Transverse colon (tissue), 4 donors: ENCODE measurements around the gene CASKIN2. TPM values are rescaled to one million over a fixed set of nuclear protein-coding genes. Genes with fewer than 3 reads are reported as not detected.

Experiments
- DNase-seq: peaks from one replicate; pipeline ENCODE4 v3.0.0-alpha.2; 2019
- H3K27ac ChIP-seq, 4 donors: fragments of 200-600 bp; sonication (generic); 2 replicates each; pipeline ENCODE4 v1.5.1; 2016 to 2018; ENCODE audit warnings: inconsistent platforms in 4 of 4
- H3K27me3 ChIP-seq: fragments of 200-600 bp; sonication (generic); 2 replicates; pipeline ENCODE4 v1.5.1; 2017; ENCODE audit warnings: inconsistent platforms
- H3K36me3 ChIP-seq, 4 donors: fragments of 200-600 bp; sonication (generic); 2 replicates each; pipeline ENCODE4 v1.5.1; 2017 to 2019; ENCODE audit warnings: inconsistent platforms in 4 of 4
- H3K4me1 ChIP-seq, 4 donors: fragments of 200-600 bp; sonication (generic); 2 replicates each; pipeline ENCODE4 v1.5.1; 2017 to 2020; ENCODE audit warnings: inconsistent platforms in 4 of 4
- H3K4me3 ChIP-seq, 4 donors: fragments of 200-600 bp; sonication (generic); 1 replicate in 1 of 4; 2 replicates in 3 of 4; pipeline versions ENCODE4 v1.5.1 to v1.6.1; 2017 to 2019; ENCODE audit warnings: inconsistent platforms in 4 of 4
- H3K9me3 ChIP-seq, 2 donors: fragments of 200-600 bp; sonication (generic); 2 replicates each; pipeline ENCODE4 v1.5.1; 2017 to 2019; ENCODE audit warnings: inconsistent platforms in 2 of 2
- EP300 ChIP-seq: sonication (generic); formaldehyde crosslinking; IDR thresholded peaks from one replicate; pipeline ENCODE4 v1.6.1; 2017; ENCODE audit warnings: antibody characterized with exemption, low read depth
- POLR2A ChIP-seq: fragments of 450-650 bp; IDR thresholded peaks from one replicate; pipeline ENCODE4 v1.6.1; 2016; ENCODE audit warnings: antibody characterized with exemption, mild to moderate bottlenecking, moderate library complexity
- POLR2AphosphoS5 ChIP-seq, 3 donors: sonication (generic); formaldehyde crosslinking; IDR thresholded peaks; one replicate each; pipeline ENCODE4 v1.6.1; 2016; ENCODE audit warnings: antibody characterized with exemption in 3 of 3
- WGBS, 2 donors: methylation state at CpG; one replicate each; pipeline ENCODE4 v1.1.5; 2018; ENCODE audit warnings: low coverage in 1 of 2; 5-methylcytosine and 5-hydroxymethylcytosine counted together
- in situ Hi-C, 4 donors: fragments of 200-750 bp; cut with MboI; loops; one replicate each; pipeline versions ENCODE4 v1.15.0 to v1.15.1; 2017; ENCODE audit warnings: low sequenced_read_pairs in 3 of 4, low pct_ligation_motif_present in 1 of 4, low pct_unique_long_range_greater_than_20kb in 1 of 4
- intact Hi-C: fragments of 100-400 bp; cut with DNase I; formaldehyde crosslinking; loops from one replicate; pipeline ENCODE4 v1.15.1; 2023; ENCODE audit warnings: low total_unique reads
- total RNA-seq, 4 donors: library from RNA; depleted of rRNA; stranded (reverse); fragments of >200 nt; gene quantifications; one replicate each; pipeline ENCODE4 v1.1.0, GENCODE V29; 2016
- TF ChIP-seq, protein P1 (sequence below), 5 experiments: fragments of 200-600 bp in 3 of 5; fragments of 450-650 bp in 2 of 5; sonication (generic) in 3 of 5; IDR thresholded peaks; 1 replicate in 2 of 5; 2 replicates in 3 of 5; pipeline ENCODE4 v1.5.1; 2016 to 2017; ENCODE audit warnings: antibody characterized with exemption in 5 of 5, inconsistent platforms in 3 of 5, mild to moderate bottlenecking in 2 of 5, moderate library complexity in 1 of 5

The CASKIN2 gene
- total RNA-seq, 4 donors from 2014 or later: 16.5 to 128 (median 24.8) TPM

DNA sequence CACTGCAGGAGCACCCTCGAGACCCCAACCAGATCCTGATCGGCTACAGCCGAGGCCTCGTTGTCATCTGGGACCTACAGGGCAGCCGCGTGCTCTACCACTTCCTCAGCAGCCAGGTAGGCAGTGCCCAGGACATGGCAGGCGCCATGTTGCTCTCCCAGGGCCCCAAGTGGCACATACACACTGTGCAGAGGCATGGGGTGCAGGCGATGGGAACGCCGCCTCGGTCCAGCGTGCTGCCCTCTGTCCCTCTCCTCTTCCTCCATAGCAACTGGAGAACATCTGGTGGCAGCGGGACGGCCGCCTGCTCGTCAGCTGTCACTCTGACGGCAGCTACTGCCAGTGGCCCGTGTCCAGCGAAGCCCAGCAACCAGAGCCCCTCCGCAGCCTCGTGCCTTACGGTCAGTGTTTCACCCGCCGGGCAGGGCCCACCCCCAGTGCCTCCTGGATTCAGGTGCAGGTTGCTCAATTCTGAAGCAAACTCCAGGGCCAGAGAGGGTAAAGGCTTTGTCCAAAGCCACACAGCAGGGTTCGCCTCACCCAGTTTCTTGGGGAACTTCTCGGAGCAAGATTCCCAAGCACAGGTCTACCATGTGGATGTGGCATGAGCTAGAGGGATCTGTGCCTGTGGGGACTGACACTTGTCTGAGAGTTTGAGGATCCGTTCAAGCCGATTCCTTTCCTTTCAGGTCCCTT is 47.9 kb upstream of the CASKIN2 start:
- in situ Hi-C loops: no loop called here

DNA sequence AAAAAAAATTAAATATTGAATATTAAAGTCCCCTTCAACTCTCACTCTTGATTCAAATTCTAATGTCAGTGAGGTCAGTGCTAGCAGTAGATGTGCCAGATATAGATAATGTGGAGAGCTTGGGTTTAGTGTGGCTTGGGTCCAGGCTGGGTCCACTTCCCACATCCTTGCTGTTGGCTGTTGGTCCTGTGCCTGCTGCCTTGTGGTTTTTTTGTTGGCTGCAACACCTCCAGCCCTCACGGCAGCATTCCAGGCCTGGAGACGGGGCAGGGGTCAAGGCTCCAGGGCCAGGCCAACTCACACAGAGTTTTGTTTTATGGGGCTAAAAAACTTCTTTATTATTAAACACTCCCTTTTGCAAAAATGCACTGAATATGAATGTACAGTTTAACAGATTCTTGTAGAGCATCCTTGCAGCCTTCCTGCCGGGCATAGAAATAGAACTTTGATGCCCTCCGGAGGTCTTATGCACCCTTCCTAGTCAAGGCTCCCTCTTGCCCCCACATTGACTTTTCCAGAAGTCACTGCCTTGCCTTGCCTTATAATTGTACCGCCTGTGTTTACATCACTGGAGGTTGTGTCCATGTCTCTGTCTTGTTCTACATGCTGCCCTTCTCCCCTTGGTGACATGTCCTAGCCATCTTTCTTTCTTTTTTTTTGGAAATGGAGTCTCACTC is 46.7 kb upstream of the CASKIN2 start:
- Histone ChIP-seq H3K27ac (no peak overlapping the region), H3K9me3 (no peaks in the 10 kb centered on the region), H3K36me3 (peaks cover 0 to 24% (median 0%) of the 10 kb centered on the region in 4 donors), H3K27me3 (no peaks in the 10 kb centered on the region), H3K4me3 (no peak overlapping the region), H3K4me1 (peaks cover 0 to 13% (median 12%) of the 10 kb centered on the region in 4 donors)
- DNase-seq: no peak
- in situ Hi-C loops (no loop called here), intact Hi-C loops (no loop called here)
- WGBS, 2 donors: 83 to 86% methylated on average over 1 to 5 of the region's 5 CpGs
- TF ChIP-seq EP300 (no peak), POLR2AphosphoS5 (IDR thresholded peaks at IDR 0.05) (no peak), POLR2A (no peak)
- TF ChIP-seq, protein P1, sequence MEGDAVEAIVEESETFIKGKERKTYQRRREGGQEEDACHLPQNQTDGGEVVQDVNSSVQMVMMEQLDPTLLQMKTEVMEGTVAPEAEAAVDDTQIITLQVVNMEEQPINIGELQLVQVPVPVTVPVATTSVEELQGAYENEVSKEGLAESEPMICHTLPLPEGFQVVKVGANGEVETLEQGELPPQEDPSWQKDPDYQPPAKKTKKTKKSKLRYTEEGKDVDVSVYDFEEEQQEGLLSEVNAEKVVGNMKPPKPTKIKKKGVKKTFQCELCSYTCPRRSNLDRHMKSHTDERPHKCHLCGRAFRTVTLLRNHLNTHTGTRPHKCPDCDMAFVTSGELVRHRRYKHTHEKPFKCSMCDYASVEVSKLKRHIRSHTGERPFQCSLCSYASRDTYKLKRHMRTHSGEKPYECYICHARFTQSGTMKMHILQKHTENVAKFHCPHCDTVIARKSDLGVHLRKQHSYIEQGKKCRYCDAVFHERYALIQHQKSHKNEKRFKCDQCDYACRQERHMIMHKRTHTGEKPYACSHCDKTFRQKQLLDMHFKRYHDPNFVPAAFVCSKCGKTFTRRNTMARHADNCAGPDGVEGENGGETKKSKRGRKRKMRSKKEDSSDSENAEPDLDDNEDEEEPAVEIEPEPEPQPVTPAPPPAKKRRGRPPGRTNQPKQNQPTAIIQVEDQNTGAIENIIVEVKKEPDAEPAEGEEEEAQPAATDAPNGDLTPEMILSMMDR (IDR thresholded peaks at IDR 0.05): no peak

More for the DNA sequence above, 47.9 kb upstream of the CASKIN2 start:
- WGBS, 2 donors: 96% methylated on average over 25 of the region's 28 CpGs; no CpG with 5 or more reads in 1 of the 2 donors
- H3K27me3 ChIP-seq: no peaks in the 10 kb centered on the region
- intact Hi-C loops: no loop called here
- no peak overlapping the region for H3K4me3 ChIP-seq
- no peak for DNase-seq
- no peak for TF ChIP-seq EP300
- no peak for TF ChIP-seq POLR2A
- H3K4me1 ChIP-seq: peaks cover 0 to 1% (median under 1%) of the 10 kb centered on the region in 4 donors
- no peak overlapping the region for H3K27ac ChIP-seq
- H3K9me3 ChIP-seq: no peaks in the 10 kb centered on the region
- peaks cover 0 to 24% (median 0%) of the 10 kb centered on the region in 4 donors for H3K36me3 ChIP-seq

DNA sequence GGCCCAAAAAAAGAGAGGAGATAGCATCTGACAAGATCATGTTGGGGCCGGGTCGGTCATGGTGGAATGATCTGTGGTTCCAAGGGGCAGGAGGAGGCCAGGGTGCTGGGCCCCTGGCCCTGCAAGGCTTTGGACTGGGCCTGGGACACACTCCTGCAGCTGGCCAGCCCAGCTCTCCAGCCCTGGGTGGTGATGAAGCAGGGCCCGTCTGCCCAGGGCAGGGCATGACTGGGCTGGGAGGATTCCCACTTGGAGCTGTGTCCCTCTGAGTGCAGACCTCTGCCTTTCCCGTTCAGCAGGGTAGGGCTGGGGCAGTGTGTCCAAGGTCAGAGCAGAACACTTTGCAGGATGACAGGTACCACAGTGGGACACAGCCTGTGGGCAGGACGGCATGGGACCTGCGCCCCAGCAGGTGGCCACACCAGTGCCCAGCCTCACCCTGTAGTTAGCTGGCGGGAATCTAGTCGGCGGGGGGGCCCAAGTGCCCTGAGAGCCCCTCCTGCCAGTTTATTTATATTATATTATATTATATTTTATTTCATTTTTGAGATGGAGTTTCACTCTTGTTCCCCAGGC is 44.7 kb upstream of the CASKIN2 start:
- 83 to 84% methylated on average over 3 to 9 of the region's 9 CpGs for WGBS, 2 donors
- TF ChIP-seq POLR2A (no peak), POLR2AphosphoS5 (IDR thresholded peaks at IDR 0.05) (no peak), EP300 (no peak)
- TF ChIP-seq, protein P1 (IDR thresholded peaks at IDR 0.05): no peak
- Histone ChIP-seq H3K4me1 (peaks cover 0 to 33% (median 31%) of the 10 kb centered on the region in 4 donors), H3K36me3 (peaks cover 0 to 18% (median 0%) of the 10 kb centered on the region in 4 donors), H3K9me3 (no peaks in the 10 kb centered on the region), H3K27ac (no peak overlapping the region), H3K4me3 (no peak overlapping the region), H3K27me3 (no peaks in the 10 kb centered on the region)
- in situ Hi-C loops: no loop called here
- intact Hi-C loops: no loop called here
- DNase-seq: no peak

DNA sequence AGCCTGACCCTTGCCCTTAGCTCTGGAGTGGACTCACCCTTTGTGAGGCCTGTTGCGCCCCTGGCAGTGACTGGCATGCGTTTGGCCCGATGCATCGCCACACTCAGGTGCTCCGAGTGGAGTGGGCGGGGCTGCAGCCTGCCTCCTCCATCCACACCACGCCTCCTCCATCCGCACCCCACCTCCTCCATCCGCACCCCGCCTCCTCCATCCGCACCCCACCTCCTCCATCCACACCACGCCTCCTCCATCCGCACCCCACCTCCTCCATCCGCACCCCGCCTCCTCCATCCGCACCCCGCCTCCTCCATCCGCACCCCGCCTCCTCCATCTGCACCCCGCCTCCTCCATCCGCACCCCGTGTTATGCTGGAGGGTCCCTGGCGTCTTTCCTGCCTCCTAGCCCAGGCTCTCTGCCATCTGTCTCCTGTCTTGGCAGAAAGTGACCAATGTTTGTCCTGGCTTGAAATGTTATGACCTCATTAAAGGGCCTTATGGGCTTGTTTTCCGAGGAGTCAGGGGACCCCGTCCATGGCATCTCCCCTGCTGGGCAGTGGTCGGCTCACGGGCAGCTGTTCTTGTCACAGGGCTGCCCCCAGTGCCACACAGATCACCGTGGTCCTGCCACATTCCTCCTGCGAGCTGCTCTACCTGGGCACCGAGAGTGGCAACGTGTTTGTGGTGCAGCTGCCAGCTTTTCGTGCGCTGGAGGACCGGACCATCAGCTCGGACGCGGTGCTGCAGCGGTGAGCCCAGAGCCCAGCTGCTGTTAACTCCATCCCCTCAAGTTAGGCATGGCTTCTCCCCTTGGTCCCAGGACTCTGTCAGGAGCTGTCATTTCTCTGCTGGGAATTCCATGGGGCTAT is 43.6 kb upstream of the CASKIN2 start:
- Histone ChIP-seq H3K4me3 (no peak overlapping the region), H3K9me3 (no peaks in the 10 kb centered on the region), H3K36me3 (peaks cover 0 to 10% (median 0%) of the 10 kb centered on the region in 4 donors), H3K27me3 (no peaks in the 10 kb centered on the region), H3K27ac (peak overlapping the region in 2 of 4 donors; percentile 77 to 80), H3K4me1 (peaks cover 0 to 34% (median 32%) of the 10 kb centered on the region in 4 donors)
- in situ Hi-C loops: no loop called here
- 86% methylated on average over 35 of the region's 38 CpGs; no CpG with 5 or more reads in 1 of the 2 donors for WGBS, 2 donors
- TF ChIP-seq POLR2AphosphoS5 (IDR thresholded peaks at IDR 0.05): peak in 1 of 3 donors; percentile 7
- TF ChIP-seq, protein P1 (IDR thresholded peaks at IDR 0.05): no peak
- intact Hi-C loops: no loop called here
- no peak for DNase-seq
